GM12865 (cell line): ENCODE data around the gene VMP1.
A peak's percentile ranks its signal among the peaks of the same experiment; 100 is the strongest.

ENCODE experiments used
- DNase-seq: peaks from one replicate; pipeline ENCODE4 v3.0.0; 2010; ENCODE audit warnings: low read depth
- H3K4me3 ChIP-seq: 2 replicates; pipeline ENCODE4 v1.5.1; 2011; ENCODE audit warnings: mild to moderate bottlenecking, low read depth, low read length, control low read depth
- TF ChIP-seq, protein P1 (sequence below): IDR thresholded peaks from 2 replicates; pipeline ENCODE4 v1.5.1; 2011; ENCODE audit warnings: low read length, control low read depth, low read depth, inconsistent platforms; ENCODE audit not compliant: insufficient read depth; ENCODE audit errors: missing control alignments

The VMP1 gene

DNA sequence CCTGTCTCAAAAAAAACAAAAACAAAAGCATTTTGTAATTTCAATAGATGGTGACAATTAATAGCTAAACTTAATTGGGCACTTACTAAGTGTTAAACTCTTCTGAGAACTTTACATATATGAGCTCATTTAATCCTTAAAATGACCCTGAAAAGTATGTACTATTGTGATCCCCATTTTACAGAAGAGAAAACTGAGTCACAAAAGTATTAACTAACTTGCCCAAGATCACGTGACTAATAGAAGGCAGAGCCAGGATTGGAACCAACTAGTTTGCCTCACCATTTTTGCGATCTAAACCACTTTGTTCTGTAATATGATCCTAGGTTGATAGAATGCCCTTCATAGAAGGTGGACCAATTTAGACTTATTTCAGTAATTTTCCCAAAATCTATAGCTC, 26.2 kb downstream of the VMP1 start:
- no peak overlapping the region for H3K4me3 ChIP-seq
- no peak for DNase-seq
- TF ChIP-seq, protein P1, sequence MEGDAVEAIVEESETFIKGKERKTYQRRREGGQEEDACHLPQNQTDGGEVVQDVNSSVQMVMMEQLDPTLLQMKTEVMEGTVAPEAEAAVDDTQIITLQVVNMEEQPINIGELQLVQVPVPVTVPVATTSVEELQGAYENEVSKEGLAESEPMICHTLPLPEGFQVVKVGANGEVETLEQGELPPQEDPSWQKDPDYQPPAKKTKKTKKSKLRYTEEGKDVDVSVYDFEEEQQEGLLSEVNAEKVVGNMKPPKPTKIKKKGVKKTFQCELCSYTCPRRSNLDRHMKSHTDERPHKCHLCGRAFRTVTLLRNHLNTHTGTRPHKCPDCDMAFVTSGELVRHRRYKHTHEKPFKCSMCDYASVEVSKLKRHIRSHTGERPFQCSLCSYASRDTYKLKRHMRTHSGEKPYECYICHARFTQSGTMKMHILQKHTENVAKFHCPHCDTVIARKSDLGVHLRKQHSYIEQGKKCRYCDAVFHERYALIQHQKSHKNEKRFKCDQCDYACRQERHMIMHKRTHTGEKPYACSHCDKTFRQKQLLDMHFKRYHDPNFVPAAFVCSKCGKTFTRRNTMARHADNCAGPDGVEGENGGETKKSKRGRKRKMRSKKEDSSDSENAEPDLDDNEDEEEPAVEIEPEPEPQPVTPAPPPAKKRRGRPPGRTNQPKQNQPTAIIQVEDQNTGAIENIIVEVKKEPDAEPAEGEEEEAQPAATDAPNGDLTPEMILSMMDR = no peak

DNA sequence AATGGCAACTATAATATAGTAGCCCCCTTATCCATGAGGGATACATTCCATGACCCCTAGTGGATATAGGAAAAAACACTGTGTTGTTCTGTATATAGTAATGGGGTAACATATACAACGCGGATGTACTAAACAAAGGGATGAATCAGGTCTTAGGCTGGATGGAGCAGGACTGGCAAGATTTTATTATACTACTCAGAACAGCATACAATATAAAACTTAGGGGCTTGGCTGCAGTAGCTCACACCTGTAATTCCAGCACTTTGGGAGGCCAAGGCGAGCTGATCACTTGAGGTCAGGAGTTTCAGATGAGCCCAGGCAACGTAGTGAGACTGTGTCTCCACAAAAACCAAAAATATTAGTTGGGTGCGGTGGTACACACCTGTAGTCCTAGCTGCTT, 26.8 kb downstream of the VMP1 start:
- DNase-seq = no peak
- H3K4me3 ChIP-seq = no peak overlapping the region
- TF ChIP-seq, protein P1 = no peak

DNA sequence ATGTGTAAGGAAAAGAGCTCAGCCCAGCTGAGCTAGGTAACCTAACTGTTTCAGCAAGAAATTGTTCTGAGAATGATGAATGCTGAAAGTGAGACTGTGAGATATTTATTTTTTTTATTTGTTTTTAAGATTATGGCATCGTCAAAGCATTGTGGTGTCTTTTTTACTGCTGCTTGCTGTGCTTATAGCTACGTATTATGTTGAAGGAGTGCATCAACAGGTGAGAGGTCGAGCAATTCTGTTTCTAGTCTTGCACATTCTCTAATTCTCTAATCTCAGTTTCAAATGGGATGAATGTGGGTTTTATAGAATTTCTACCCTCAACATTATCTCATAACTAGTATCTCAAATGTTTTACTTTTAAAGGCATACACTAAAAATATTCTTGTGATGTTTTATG, 29.9 kb downstream of the VMP1 start:
- no peak overlapping the region for H3K4me3 ChIP-seq
- DNase-seq = no peak
- TF ChIP-seq, protein P1 = no peak

DNA sequence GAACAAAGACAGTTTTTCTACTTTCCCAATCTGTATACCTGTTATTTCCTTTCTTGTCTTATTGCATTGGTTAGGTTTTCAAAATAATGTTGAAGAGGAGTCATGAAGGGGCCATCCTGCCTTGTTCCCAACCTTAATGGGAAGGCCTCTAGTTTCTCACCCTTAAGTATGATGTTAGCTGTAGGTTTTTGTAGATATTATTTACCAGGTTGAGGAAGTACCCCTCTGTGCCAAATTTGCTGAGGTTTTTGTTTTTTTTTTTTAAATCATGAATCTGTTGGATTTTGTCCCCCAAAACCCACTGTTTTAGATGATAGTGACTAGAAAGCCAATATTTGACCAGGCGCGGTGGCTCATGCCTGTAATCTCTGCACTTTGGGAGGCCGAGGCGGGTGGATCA, 36.4 kb downstream of the VMP1 start:
- TF ChIP-seq, protein P1 = no peak
- no peak overlapping the region for H3K4me3 ChIP-seq
- DNase-seq = no peak

DNA sequence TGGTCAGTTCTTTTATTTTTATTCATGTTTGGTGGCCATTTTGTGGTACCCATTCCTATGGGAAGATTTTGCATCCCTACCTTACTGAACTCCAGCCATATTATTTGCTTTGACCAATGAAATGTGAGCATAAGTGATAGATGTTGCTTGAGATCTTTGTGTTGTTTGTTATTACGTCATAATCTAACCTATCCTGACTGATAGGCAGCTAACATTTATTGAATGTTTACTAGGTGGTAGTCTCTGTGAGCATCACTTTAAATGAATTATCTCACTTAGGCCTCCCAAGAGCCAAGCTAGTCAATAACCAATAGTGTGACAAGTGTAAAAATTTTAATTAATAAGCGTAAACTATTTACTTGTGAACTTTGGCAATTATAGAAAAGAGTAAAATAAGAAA, 37.6 kb downstream of the VMP1 start:
- no peak overlapping the region for H3K4me3 ChIP-seq
- TF ChIP-seq, protein P1 = no peak
- no peak for DNase-seq

DNA sequence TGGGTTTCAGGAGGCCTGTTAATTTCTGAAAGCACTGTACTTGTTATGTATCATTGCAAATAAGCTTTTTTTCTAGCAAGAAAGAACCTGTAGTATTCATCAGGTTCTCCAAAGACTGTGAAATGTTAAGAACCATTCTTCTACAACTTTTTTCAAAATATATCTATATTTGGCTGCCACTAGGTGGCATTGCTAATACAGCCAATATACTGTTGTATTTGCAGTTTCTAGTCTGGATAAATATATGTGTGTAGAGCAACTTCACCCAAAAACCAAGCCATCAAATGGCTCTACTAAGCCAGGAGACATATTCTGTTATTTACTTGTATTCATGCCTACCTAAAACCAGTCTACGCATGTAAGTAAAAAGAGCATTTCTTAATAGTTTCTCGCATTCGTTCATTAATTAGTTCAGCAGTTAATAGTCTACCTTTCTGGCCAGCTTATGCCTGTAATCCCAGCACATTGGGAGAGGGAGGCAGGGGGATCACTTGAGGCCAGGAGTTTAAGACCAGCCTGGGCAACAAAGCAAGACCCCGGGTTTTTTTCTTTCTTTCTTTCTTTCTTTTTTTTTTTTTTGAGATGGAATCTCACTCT, 39.5 kb downstream of the VMP1 start:
- TF ChIP-seq, protein P1 = peak; percentile 54
- H3K4me3 ChIP-seq = no peak overlapping the region
- peak; percentile 52 for DNase-seq

DNA sequence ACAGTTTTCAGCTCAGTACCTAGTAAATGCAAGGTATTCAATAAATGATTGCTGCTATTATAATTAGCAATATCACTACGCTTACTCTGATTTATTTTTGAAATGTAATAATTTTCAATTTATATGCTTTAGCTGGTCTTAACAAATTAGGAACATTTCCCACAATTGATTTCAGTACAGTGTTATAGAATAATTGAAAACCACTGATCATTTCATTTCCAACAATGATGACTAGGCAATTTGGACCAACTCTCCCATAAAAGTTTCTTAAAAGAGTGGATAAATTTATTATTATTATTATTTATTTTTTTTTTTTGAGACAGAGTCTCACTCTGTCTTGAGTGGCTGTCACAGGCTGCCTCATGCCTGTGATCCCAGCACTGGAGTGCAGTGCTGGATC, 41.1 kb downstream of the VMP1 start:
- H3K4me3 ChIP-seq = no peak overlapping the region
- DNase-seq = no peak
- TF ChIP-seq, protein P1 = no peak
